Endothelial cell (in vitro differentiated cells): ENCODE data around the gene FAM20C. TPM values are rescaled to one million over a fixed set of nuclear protein-coding genes. Genes with fewer than 3 reads are reported as not detected.

Experiments
- DNase-seq: peaks from one replicate; pipeline ENCODE4 v3.0.0; 2021; ENCODE audit warnings: low spot score
- H3K27ac Mint-ChIP-seq: one replicate; pipeline ENCODE4 v1.8.0; 2021; ENCODE audit warnings: mixed read lengths, inconsistent platforms; ENCODE audit not compliant: unreplicated experiment
- H3K27me3 Mint-ChIP-seq: one replicate; pipeline ENCODE4 v1.8.0; 2021; ENCODE audit warnings: mild to moderate bottlenecking, moderate library complexity, mixed read lengths, inconsistent platforms; ENCODE audit not compliant: unreplicated experiment
- H3K36me3 Mint-ChIP-seq: one replicate; pipeline ENCODE4 v1.8.0; 2021; ENCODE audit warnings: mild to moderate bottlenecking, low read depth, mixed read lengths, inconsistent platforms; ENCODE audit not compliant: unreplicated experiment
- H3K4me1 Mint-ChIP-seq: one replicate; pipeline ENCODE4 v1.8.0; 2021; ENCODE audit warnings: mild to moderate bottlenecking, mixed read lengths, inconsistent platforms; ENCODE audit not compliant: unreplicated experiment
- H3K4me3 Mint-ChIP-seq: one replicate; pipeline ENCODE4 v1.8.0; 2021; ENCODE audit warnings: mild to moderate bottlenecking, mixed read lengths, inconsistent platforms; ENCODE audit not compliant: unreplicated experiment
- H3K9me3 Mint-ChIP-seq: one replicate; pipeline ENCODE4 v1.8.0; 2021; ENCODE audit warnings: mixed read lengths, inconsistent platforms; ENCODE audit not compliant: unreplicated experiment
- total RNA-seq: library from RNA; stranded (reverse); fragmentation: NEBNext Ultra II Directional; extraction: Animal tissue kit (Norgen Biotek cat#: 25700); gene quantifications from one replicate; pipeline ENCODE4 v1.2.1, GENCODE V29; 2021; ENCODE audit not compliant: unreplicated experiment
- TF ChIP-seq, protein P1 (sequence below): fragments of 200-600 bp; sonication (generic); IDR thresholded peaks from one replicate; pipeline ENCODE4 v1.5.0; 2021; ENCODE audit warnings: antibody characterized with exemption; ENCODE audit not compliant: unreplicated experiment

FAM20C gene
- total RNA-seq, 1 donor from 2014 or later: 3.1 TPM

DNA sequence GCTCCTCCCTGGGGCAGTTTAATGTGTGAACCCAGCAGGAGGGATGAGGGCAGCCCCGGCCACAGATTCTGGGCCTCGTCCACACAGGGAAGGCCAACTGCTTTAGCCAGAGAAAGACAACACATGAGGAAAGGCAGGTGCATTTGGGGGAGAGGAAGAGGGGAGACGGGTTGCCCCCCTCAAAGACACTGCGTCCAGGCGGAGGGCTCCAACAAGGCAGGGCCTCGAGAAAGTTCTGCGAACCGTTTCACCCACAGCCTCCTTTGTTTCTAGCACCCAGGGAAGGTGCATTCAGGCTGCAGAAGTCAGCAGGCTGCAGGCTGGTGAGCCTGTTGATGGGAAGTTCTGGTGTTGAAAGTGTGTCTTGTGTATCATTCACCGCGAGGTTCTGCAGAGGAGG lies 107.7 kb downstream of the FAM20C start:
- Mint-ChIP-seq H3K9me3 (peaks cover 6% of the 10 kb centered on the region), H3K27ac (no peak overlapping the region), H3K4me3 (no peak overlapping the region), H3K4me1 (peaks cover 3% of the 10 kb centered on the region), H3K27me3 (peaks cover 13% of the 10 kb centered on the region), H3K36me3 (peaks cover 5% of the 10 kb centered on the region)
- DNase-seq: no peak
- TF ChIP-seq, protein P1, sequence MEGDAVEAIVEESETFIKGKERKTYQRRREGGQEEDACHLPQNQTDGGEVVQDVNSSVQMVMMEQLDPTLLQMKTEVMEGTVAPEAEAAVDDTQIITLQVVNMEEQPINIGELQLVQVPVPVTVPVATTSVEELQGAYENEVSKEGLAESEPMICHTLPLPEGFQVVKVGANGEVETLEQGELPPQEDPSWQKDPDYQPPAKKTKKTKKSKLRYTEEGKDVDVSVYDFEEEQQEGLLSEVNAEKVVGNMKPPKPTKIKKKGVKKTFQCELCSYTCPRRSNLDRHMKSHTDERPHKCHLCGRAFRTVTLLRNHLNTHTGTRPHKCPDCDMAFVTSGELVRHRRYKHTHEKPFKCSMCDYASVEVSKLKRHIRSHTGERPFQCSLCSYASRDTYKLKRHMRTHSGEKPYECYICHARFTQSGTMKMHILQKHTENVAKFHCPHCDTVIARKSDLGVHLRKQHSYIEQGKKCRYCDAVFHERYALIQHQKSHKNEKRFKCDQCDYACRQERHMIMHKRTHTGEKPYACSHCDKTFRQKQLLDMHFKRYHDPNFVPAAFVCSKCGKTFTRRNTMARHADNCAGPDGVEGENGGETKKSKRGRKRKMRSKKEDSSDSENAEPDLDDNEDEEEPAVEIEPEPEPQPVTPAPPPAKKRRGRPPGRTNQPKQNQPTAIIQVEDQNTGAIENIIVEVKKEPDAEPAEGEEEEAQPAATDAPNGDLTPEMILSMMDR: no peak

DNA sequence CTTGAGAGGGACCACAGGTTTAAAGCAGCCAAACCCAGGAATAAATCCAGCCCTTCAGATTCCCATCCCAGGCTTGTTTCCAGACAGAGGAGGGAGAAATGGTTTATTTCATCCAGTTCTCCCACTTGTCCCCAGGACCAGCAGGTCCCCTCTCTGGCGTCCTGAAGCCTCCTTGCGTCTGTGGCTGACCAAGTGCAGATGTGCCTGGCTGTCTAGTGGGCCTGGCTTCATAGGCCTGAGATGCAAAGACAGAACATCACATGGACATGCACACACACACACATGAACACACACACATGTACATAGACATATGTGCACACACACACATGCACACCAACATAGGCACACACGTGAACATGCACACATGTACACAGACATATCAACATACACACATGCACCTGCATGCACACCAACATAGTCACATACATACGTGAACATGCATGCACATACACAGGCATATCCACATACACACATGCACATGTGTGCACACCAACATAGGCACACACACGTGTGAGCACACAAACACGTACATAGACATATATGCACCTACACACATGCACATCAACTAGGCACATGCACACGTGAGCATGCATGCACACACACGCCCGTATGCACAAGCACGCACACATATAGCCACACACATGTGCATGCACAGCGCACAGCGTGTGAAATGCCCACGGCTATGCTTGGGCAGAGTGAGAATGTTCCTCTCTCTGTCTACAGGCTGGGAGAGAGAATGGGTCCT lies 108.3 kb downstream of the FAM20C start:
- Mint-ChIP-seq H3K9me3 (peaks cover 6% of the 10 kb centered on the region), H3K36me3 (peaks cover 5% of the 10 kb centered on the region), H3K27ac (no peak overlapping the region), H3K4me3 (no peak overlapping the region), H3K27me3 (peaks cover 13% of the 10 kb centered on the region), H3K4me1 (peaks cover 3% of the 10 kb centered on the region)
- DNase-seq: no peak
- TF ChIP-seq, protein P1: no peak

DNA sequence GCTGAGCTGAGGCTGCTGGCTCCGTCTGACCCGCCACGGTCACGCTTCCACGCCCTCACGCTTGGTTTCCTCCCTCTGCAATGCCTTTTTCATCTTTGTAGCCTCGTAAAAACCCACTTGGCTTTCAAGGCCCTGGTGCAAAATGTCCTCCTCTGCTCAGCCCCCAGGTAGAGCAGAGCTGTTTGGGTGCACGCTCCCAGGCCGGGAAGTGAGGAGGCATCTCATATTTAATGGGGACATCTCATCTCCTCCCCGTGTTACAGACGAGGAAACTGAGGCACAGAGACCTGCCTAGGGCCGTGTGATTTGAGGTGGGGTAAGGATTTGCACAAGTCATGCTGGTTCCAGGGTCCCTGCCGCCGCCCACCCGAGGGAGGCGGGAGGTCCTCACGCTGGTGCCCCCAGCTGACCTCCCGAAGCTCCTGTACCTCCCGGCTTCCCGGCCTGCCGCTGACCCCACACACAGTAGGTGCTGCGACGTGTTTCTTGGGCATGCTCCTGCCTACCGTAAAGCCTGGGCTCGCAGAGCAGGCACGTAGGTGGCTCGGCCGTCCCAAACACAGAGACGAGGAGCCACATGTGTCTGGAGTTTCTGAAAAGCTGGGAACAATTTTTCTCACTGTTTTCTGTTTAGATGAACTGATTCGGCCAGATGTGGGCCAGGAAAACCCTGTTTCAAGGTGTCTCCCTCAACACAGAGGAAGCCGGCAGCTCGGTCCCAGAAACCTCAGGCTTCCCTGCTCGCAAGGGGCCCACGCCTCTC lies 109.1 kb downstream of the FAM20C start:
- Mint-ChIP-seq H3K9me3 (peaks cover 6% of the 10 kb centered on the region), H3K36me3 (peaks cover 5% of the 10 kb centered on the region), H3K27me3 (peaks cover 14% of the 10 kb centered on the region), H3K4me3 (no peak overlapping the region), H3K27ac (no peak overlapping the region), H3K4me1 (peaks cover 3% of the 10 kb centered on the region)
- DNase-seq: no peak
- TF ChIP-seq, protein P1: no peak

DNA sequence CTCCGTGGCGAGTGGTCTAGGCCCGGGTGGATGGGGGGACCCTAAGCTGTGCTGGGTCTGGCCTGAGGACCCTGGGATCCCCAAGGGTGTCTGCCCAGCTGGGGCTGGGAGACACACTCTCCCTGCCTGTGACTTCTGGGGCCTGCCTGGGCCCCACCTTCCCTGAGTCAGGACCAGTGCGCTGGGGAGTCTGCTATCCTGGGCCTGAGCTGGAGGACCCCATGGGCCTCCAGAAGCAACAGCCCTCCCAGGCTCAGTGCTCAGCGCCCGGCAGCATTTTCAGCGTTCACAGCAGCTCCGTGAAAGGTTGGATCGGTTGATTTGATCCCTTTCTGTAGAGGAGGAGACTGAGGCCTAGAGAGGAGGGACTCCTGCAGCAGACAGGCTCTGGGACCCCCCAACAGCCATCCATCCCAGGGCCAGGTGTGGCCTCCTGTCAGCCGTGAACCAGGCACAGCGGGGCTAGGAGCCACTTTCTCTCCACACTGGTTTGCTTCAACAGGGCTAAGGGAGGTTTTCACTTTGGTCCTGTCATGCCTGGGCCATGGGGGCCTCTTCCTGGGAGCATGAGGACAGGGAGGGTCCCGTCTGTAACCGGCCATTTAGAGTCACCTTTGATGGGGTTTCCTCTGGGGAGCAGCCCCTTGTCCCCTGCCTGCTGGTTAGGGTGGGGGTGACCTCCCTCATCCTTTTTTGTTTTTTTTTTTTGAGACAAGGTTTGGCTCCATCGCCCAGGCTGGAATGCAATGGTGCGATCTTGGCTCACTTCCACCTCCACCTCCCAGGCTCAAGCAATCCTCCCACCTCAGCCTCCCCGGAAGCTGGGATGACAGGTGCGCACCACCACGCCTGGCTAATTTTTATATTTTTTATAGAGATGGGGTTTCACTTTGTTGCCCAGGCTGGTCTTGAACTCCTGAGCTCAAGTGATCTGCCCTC lies 110.0 kb downstream of the FAM20C start:
- H3K4me3 Mint-ChIP-seq: no peak overlapping the region
- TF ChIP-seq, protein P1: no peak
- no peak overlapping the region for H3K27ac Mint-ChIP-seq
- peaks cover 12% of the 10 kb centered on the region for H3K27me3 Mint-ChIP-seq
- H3K4me1 Mint-ChIP-seq: peaks cover 3% of the 10 kb centered on the region
- no peak for DNase-seq
- peaks cover 6% of the 10 kb centered on the region for H3K9me3 Mint-ChIP-seq
- peaks cover 5% of the 10 kb centered on the region for H3K36me3 Mint-ChIP-seq
